T-helper 2 cell (primary cell): ENCODE measurements around the gene CSF1R.

ENCODE experiments used
- DNase-seq, 5 experiments: peaks; one replicate each; pipeline versions ENCODE4 v3.0.0 to v3.0.0-alpha.2; 2012 to 2022

Gene CSF1R

DNA sequence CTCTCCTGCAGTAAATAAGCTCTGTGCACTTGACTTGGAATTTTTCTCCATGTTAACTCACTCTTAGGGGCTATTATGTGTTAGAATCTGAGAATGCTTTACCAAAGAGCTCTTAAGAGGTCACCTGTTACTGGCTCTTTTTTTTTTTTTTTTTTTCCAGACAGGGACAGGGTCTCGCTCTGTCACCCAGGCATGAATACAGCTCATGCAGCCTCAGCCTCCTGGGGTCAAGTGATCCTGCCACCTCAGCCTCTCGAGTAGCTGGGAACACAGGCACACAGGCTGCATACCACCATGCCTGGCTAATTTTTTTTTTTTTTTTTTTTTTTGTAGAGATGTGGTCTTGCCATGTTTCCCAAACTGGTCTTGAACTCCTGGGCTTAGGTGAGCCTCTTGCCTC, 63.7 kb downstream of the CSF1R start:
- no peak for DNase-seq

DNA sequence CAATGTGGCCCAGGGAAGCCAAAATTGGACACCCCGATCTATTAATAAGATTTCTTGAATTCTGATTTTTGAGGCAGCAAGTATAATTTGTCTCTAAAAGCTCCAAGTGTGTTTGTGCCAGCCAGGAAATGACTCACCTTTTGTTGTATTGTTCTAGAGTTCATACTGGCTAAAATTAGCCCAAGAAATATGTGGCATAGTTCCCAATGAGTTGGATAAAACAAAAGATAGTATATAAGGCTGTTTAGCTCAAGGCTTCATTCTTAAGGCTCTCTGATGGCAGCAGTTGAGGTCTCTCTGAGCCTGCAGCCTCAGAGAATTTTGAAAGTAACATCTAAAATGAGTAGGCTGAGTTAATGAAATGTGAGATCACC, 64.2 kb downstream of the CSF1R start:
- DNase-seq = no peak

DNA sequence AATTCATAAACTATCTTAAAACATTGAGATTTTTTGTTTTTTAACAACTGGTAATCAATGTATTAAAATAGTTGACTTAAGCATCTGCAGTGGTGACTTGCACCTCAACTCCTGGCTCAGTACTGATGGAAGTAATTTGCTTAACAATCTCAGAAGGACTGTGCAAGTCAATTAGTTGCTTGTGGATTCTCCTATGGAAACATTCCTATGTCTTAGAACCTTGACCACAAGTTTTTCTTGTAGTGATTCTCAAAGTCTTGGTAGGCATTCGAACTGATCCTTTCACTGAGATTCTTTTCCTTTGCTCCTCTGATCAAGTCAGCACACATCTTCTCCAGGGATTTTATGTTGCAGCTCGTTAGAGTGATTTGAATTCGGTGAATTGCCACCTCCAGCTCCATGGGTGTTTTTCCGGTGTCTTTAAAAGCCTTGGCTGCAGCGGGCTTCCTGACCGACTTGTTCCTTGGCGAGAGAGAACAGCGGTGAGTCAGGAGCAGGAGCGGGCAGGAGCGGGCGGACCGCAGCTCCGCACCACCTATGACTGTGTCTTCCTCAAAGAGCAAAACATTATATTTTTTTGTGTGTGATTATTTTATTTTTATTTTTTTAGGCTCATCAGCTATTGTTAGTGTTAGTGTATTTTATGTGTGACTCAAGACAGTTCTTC, 64.7 kb downstream of the CSF1R start:
- DNase-seq = no peak

DNA sequence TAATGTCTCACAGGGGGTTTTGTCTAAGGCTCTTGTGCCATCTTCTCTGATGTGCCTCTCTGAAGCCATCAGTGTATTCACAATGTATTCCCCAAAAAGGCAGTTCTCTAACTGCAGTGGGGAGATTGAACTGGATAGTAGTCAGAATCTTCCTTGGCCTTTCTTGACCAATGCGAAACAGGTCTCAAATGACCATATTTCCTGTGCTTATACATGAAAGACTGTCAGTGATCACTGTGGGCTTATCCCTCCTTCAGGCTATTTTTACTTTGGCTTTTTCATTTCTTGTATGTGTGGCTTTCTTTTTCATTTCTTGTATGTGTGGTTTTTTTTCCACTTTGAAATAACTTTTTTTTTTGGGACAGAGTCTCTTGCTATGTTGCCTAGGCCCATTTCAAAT, 66.1 kb downstream of the CSF1R start:
- DNase-seq = no peak

DNA sequence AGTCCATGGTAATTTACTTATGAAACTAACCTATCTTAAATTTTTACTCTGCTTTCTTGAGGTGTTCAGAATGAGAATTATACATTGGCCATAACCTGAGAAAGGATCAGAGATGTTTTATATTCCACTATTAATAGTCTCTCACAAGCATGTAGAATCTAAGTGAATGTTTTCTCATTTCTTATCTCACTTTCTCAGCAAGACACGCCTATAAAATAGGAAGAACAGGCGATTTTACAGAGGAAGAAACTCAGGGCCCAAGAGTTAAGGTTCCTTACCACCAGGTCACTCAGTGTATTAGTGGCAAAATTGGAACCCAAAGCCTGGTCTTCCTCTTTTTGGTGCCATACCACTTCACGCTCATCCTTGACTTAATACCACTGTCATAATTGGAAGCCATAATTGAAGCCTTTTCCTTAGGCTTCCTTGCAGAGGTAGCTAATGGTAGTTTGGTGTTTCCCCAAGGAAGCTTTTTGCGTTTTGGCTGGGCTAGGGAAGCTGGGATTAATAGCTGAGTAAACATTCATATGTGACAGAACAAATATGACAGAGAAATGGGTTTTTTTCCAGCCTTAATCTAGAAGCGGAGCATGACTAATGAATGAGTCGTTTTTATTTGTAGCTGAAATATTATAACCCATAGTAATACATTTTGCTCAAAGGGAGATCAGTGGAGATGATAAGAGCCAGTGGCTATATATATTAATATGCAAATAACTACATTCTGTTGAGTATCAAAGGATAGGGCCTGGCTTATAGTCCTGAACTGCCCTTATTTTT, 68.9 kb downstream of the CSF1R start:
- no peak for DNase-seq

DNA sequence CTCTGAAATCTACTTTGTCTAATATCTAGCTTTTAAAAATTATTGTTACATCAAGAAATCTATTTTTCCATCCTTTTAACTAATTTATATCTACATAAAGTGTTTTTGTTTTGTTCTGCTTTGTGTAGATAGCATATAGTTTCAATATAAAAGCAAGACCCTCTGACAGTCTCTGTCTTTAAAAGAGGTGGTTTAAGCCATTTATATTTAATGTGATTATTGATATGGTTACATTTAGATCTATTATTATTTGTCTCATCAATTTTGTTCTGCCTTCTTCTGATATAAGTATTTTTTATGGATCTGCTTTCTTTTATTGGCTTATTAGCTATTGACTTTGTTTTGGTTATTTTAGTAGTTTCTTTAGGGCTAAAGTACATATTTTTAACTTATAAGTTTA, 69.8 kb downstream of the CSF1R start:
- no peak for DNase-seq

DNA sequence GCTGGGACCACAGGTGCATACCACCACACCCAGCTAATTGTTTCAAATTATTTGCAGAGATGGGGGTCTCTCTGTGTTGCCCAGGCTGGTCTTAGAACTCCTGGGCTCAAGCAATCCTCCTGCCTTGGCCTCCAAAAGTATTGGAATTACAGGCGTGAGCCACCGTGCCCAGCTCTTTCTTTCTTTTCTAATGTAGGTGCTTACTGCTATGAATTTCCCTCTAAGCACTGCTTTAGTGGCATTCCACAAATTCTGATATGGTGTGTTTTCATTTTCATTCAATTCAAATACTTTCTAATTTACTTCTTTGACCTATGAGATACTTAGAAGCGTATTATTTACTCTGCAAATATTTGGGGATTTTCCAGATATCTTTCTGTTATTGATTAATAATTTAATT, 70.9 kb downstream of the CSF1R start:
- no peak for DNase-seq

DNA sequence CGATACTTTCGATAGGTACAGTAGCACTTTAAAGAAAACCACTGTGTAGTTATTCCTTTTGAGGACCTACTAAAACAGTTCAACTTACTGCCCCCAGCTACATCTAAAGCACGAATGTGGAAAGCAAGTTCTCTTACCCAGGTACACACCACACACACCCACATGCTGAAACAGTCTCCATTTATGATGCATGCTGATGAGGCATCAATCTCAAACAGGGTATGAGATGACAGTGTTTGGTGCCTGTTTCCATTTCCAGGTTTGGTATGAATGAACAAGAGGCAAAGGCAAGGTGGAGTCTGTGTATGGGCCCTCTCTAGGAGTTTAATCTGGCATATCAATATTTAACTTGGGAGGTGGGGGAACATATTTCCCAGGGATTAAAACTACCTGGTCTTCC, 71.9 kb downstream of the CSF1R start:
- DNase-seq = no peak

DNA sequence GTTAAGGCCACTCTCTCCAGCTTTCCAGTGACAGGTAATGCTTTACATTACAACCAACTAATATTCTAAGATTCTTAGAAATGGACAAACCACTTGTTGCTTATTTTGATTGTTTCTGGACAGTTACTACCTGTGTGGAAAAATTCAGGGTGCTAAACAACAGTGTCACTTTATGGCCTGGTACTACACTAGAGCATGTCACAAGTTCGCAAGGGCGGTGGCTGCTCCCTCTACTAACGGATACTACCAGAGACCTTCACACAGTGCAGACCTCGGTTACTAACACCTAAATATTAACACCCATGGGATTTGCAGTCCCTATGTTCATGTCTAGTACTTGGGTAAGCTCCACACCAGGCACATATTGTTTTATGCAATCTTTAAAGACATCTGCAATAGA, 72.4 kb downstream of the CSF1R start:
- DNase-seq = no peak

DNA sequence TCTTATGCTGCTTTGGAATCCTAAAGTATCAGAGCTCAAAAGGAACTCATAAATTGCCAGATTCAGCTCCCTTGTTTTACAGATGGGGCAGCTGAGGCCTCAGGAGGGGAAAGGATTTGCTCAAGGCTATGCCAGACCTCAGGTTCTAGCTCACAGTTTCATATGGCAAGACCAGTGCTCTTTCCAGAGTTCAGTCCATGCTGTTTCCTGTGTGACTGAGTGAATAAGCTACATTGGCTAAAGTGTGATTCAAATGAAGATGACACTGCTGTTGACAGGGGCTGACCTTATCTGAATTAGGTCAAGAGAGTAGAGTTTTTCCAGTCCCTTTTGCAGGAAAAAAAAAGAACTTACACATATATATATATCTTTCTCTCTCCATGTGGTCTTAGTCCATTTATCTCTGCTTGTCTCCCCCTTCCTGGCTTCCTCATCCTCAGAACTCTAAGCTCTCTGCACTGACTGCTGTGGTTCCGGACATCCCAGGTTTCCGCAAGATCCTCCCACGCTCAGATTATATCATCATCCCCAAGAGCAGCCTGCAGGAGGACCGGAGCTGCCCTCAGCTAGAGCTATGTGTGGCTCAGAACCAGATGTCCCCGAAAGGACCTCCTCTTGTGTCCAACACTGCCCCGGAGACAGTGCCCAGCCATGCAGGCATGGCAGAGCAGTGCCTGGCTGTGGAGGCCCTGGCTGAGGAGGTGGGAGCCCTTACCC, 76.5 kb downstream of the CSF1R start:
- no peak for DNase-seq

DNA sequence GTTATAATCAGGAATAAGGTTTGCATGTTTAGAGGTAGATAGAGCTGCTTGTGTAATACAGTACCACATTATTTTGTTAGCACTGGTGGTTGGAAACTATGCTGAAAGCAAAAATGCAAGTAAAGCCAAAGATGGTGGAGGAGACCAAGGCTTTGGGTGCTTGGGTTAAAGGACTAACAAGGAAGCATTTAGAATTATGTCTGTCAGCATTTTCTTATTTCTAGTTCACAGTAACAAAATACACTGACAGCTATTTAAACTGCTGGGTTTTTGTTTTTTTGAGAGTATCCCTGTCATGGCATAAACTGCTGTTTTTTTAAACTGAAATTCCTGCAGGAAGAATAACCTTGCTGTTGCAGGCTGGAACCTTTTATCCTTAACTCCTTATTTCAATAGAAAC, 79.3 kb downstream of the CSF1R start:
- DNase-seq = no peak

DNA sequence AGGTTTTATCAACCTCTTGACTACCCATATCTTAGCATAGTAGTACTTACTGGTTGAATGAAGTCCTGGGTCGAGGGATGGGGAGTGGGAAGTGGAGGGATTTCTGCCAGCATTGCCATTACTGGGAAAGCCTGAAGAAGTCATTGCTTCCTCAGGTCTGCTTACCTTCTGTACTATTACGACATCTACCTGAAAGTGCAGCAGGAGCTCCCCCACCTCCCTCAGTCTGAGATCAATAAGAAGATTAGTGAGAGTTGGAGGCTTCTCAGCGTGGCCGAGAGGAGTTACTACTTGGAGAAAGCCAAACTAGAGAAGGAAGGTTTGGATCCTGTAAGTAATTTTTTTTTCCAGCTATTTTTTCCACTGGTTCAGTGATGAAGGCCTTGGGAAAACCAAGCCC, 80.0 kb downstream of the CSF1R start:
- no peak for DNase-seq
